GM12874 (cell line): Measurements from ENCODE around the gene KCNQ1OT1.

Experiments
- TF ChIP-seq, protein P1 (sequence below): IDR thresholded peaks from 2 replicates; pipeline ENCODE4 v1.5.1; 2011; ENCODE audit warnings: low read depth, mild to moderate bottlenecking, control low read depth, low read length, moderate library complexity; ENCODE audit not compliant: insufficient read depth

The KCNQ1OT1 gene

DNA sequence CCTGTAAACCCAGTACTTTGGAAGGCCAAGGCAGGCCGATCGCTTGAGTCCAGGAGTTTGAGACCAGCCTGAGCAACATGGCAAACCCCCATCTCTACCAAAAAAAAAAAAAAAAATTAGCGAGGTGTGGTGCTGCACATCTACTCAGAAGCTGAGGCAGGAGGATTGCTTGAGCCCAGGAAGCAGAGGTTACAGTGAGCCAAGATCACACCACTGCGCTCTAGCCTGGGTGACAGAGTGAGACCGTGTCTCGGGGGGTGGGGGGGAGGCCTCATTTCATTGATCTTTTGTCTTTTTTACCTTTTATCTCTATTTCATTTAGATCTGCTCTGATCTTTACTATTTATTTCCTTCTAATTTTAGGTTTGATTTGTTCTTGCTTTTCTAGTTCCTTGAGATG is 51.8 kb downstream of the KCNQ1OT1 start:
- TF ChIP-seq, protein P1, sequence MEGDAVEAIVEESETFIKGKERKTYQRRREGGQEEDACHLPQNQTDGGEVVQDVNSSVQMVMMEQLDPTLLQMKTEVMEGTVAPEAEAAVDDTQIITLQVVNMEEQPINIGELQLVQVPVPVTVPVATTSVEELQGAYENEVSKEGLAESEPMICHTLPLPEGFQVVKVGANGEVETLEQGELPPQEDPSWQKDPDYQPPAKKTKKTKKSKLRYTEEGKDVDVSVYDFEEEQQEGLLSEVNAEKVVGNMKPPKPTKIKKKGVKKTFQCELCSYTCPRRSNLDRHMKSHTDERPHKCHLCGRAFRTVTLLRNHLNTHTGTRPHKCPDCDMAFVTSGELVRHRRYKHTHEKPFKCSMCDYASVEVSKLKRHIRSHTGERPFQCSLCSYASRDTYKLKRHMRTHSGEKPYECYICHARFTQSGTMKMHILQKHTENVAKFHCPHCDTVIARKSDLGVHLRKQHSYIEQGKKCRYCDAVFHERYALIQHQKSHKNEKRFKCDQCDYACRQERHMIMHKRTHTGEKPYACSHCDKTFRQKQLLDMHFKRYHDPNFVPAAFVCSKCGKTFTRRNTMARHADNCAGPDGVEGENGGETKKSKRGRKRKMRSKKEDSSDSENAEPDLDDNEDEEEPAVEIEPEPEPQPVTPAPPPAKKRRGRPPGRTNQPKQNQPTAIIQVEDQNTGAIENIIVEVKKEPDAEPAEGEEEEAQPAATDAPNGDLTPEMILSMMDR: no peak

DNA sequence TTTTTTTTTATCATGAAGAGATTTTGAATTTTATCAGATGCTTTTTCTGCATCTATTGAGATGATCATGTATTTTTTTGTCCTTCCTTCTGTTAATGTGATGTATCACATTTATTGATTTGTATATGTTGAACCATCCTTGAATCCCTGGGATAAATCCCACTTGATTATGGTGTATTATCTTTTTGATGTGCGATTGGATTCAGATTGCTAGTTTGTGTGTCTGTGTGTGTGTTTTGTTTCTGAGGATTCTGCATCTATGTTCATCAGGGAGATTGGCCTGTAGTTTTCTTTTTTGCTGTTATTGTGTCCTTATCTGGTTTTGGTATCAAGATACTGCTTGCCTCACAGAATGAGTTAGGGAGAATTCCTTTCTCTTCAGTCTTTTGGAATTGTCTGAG is 52.6 kb downstream of the KCNQ1OT1 start:
- TF ChIP-seq, protein P1: no peak

DNA sequence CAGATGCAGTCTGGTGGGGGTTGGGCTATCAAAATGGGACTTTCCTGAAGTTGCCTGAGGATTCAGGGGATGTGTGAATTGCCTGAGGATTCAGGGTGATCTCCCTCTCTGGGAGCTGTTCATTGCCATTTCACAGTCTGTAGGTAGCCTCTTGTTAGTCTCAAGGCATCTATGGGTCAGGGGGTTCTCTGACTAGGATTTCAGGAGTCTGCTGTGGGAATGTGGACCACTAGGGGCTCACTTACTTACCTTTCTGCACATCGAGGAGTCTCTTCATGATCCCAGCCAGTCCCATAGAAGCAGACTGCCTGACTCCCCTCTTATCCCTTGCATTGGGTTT is 54.0 kb downstream of the KCNQ1OT1 start:
- TF ChIP-seq, protein P1: no peak

DNA sequence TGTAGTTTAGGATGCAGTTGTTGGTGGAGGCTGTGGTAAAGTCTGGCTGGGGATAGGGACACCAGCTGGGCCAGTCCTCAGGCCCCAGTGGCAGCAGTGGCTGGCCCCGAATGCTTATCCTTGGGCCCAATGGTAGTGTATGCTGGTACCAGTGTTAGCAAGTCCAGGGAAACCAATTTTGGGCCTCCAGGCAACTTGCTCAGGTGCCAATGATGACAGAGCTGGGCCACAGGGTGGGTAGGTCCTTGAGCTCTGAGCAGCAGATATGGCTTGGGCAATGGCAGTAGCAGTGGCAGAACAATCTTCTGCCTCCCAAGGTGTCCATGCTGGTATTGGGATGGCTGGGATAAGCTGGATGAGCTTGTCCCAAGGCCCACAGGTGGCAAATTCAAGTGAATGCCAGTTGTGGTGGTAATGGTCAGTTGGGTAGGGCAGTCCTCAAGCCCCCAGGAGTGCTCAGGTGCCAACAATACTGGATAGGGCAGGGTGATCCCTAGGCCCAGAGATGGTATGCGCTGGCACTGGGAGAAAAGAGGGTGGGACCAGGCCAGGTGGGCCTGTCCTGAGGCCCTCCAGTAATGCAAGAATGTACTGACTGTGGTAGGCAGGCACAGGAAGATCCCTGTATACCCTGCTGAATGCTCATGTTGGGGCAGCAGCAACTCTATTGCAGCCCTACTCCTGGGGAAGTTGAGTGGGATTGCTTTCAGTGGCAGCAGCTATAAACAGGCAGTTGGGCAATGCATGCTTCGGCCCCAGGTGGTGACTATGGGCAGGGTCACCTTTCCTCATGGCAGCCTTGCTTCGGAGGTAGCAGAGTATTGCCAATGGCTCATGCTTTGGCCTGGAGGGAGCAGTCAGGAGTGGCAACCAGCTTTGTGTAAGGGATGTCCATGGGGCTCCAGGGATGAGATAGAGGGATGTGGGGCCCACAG is 54.7 kb downstream of the KCNQ1OT1 start:
- TF ChIP-seq, protein P1: no peak

DNA sequence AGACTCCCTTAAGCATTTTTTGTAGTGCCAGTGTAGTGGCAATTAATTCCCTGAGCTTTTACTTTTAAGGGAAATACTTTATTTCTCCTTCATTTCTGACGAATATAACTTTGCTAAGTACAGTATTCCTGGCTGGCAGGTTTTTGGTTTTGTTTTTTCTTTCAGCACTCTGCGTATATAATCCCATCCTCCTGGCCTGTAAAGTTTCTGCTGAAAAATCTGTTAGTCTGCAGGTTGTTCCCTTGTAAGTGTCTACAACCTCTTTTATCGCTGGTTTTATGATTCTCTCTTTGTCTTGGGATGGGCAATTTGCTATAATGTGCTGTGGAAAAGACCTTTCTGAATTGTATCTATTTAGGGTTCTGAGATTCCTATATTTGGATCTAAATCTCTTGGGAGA is 56.0 kb downstream of the KCNQ1OT1 start:
- TF ChIP-seq, protein P1: no peak

DNA sequence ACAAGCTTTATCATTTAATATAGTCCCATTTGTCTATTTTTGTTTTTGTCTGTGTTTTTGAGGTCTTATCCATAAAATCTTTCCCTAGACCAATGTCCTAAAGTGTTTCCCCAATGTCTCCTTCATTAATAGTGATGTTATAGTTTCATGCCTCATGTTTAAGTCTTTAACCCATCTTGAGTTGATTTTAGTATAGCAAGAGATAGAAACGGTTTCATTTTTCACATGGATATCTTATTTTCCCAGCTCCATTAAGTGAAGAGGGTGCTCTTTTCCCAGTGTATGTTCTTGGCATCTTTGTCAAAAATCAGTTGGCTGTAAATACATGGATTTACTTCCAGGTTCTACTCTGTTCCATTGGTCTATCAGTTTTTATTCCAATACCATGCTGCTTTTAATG is 58.2 kb downstream of the KCNQ1OT1 start:
- TF ChIP-seq, protein P1: no peak

DNA sequence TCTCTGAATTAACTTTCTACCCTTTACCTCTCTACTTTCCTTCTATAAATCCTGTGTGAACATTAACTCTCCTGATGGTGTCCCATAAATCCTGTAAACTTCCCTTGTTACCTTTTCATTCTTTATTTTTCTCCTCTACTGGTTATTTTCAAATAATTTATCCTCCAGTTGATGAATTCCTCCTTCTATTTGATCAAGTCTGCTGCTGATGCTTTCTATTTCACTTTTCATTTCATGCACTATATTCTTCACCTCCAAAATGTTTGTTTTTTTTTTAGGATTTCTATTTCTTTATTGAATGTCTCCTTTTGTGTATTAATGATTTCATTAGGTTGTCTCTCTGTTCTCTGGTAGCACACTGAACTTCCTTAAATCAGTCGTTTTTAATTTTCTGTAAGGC is 68.6 kb downstream of the KCNQ1OT1 start:
- TF ChIP-seq, protein P1: no peak
